ENCODE data around the gene SPATA33.

DNA sequence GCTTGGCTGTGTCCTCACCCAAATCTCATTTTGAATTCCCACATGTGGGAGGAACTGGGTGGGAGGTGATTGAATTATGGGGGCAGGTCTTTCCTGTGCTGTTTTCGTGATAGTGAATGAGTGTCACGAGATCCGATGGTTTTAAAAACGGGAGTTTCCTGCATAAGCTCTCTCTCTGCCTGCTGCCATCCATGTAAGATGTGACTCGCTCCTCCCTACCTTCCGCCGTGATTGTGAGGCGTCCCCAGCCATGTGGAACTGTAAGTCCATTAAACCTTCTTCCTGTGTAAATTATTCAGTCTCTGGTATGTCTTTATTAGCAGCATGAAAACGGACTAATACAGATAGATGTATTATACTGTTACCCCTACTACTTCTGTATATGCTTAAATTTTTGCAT is 3.6 kb downstream of the SPATA33 start:
- TF ChIP-seq CTCF (IDR thresholded peaks at IDR 0.05): no peak
- no peak for TF ChIP-seq ZFX (IDR thresholded peaks at IDR 0.05; ENCODE audit: borderline replicate concordance)

Data from 22Rv1 (cell line).